ENCODE data around the gene CBL.

- TF ChIP-seq CTCF (conservative IDR thresholded peaks at IDR 0.05; ENCODE audit: low read length) (no peak), EZH2phosphoT487 (IDR thresholded peaks at IDR 0.05; ENCODE audit: borderline replicate concordance, low read depth, low read length) (no peak)
Measured at GRCh38 chr11:119210050-119210449, 3.9 kb downstream of the CBL start.
